GM12878 (cell line): ENCODE results near the gene KCNA1. TPM values are rescaled to one million over a fixed set of nuclear protein-coding genes. Genes with fewer than 3 reads are reported as not detected.

ENCODE experiments used
- BACH1 ChIP-seq: fragments of 450-650 bp; IDR thresholded peaks from 2 replicates; pipeline ENCODE4 v1.6.1; 2017; ENCODE audit warnings: mild to moderate bottlenecking, borderline replicate concordance
- CHD1 ChIP-seq: IDR thresholded peaks from 2 replicates; pipeline ENCODE4 v1.6.1; 2012; ENCODE audit warnings: low read depth, low read length, improper control_type of control experiment
- CHD4 ChIP-seq: fragments of 200-600 bp; sonication (generic); IDR thresholded peaks from 2 replicates; pipeline ENCODE4 v1.6.1; 2016; ENCODE audit warnings: mild to moderate bottlenecking
- FOXK2 ChIP-seq: fragments of 450-650 bp; IDR thresholded peaks from 2 replicates; pipeline ENCODE4 v1.6.1; 2017; ENCODE audit warnings: mild to moderate bottlenecking, moderate library complexity
- PAX8 ChIP-seq: fragments of 450-650 bp; IDR thresholded peaks from 2 replicates; pipeline ENCODE4 v1.6.1; 2017; ENCODE audit warnings: mild to moderate bottlenecking, moderate library complexity
- RCOR1 ChIP-seq: conservative IDR thresholded peaks from 2 replicates; pipeline ENCODE4 v1.6.1; 2012; ENCODE audit warnings: low read depth, low read length, improper control_type of control experiment
- SKIL ChIP-seq: fragments of 450-650 bp; IDR thresholded peaks from 2 replicates; pipeline ENCODE4 v1.6.1; 2017; ENCODE audit warnings: mild to moderate bottlenecking, low read depth, inconsistent platforms; ENCODE audit not compliant: poor library complexity, severe bottlenecking
- SREBF2 ChIP-seq: IDR thresholded peaks from 2 replicates; pipeline ENCODE4 v1.6.1; 2012; ENCODE audit warnings: mild to moderate bottlenecking, low read length
- YY1 ChIP-seq: IDR thresholded peaks from 2 replicates; pipeline ENCODE4 v1.6.1; 2011; ENCODE audit warnings: low read depth, mild to moderate bottlenecking, low read length
- ZNF217 ChIP-seq: fragments of 450-650 bp; IDR thresholded peaks from 2 replicates; pipeline ENCODE4 v1.6.1; 2017; ENCODE audit warnings: antibody characterized with exemption, mild to moderate bottlenecking
- ZNF384 ChIP-seq: IDR thresholded peaks from 2 replicates; pipeline ENCODE4 v1.6.1; 2012; ENCODE audit warnings: low read depth, mild to moderate bottlenecking, low read length, improper control_type of control experiment, borderline replicate concordance
- polyA plus RNA-seq, 11 experiments: library from polyadenylated mRNA; depleted of rRNA in 4 of 11; unstranded in 6 of 11; stranded (reverse) in 5 of 11; fragments of >200 nt; fragmentation: Nextera tagmentation in 4 of 11; fragmentation: Illumina TruSeq in 1 of 11; extraction: Ambion mirVana in 4 of 11; extraction: Trizol in 1 of 11; gene quantifications; 1 replicate in 1 of 11; 2 replicates in 10 of 11; pipeline versions ENCODE4 v1.2.1 to v1.2.3, GENCODE V29; 2011 to 2016; ENCODE audit warnings: inconsistent platforms in 2 of 11, missing spikeins in 2 of 11, low read depth in 1 of 11
- total RNA-seq, 4 experiments: library from RNA; depleted of rRNA in 3 of 4; stranded (reverse); fragments of >200 nt in 3 of 4; fragmentation: Illumina TruSeq in 1 of 4; extraction: Trizol in 1 of 4; gene quantifications; 2 replicates each; pipeline versions ENCODE4 v1.2.1 to v1.2.3, GENCODE V29; 2013 to 2021
- TF ChIP-seq, protein P1 (sequence below): fragments of 450-650 bp; IDR thresholded peaks from 2 replicates; pipeline ENCODE4 v1.6.1; 2018; ENCODE audit warnings: borderline replicate concordance, mild to moderate bottlenecking; ENCODE audit not compliant: partially characterized antibody
- TF ChIP-seq, protein P2 (sequence below): IDR thresholded peaks from 2 replicates; pipeline ENCODE4 v1.6.1; 2011; ENCODE audit warnings: borderline replicate concordance, low read depth, mild to moderate bottlenecking, moderate library complexity, low read length; ENCODE audit not compliant: insufficient read depth, poor library complexity, severe bottlenecking
- TF ChIP-seq, protein P3 (sequence below): fragments of 450-650 bp; IDR thresholded peaks from 2 replicates; pipeline ENCODE4 v1.6.1; 2017; ENCODE audit warnings: low read depth, mild to moderate bottlenecking, moderate library complexity

KCNA1 gene
- total and polyA plus RNA-seq, 10 of the 15 experiments (the other 5 are each of a cell fraction or from before 2014, with no cell fraction given): 0.05 to 0.77 (median 0.33) TPM

DNA sequence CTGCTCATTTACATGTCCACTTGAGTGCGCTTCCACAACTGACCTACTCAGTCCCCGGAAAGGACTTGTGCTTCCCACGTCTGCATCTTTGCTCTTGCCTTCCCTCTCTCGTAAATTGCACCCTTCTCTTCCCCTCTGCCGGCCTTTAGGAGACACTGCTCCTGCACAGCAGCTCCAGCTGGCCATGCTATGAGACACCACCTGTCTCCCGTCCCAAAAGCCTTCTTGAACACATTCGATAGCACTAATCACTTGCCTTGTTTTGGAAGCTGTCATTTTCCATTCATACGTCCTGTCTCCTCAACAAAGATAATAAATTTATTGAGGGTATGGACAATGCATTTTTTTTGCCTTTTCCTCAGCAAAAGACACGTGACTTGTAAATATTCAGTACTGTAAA lies 15.7 kb upstream of the KCNA1 start (continued):
- TF ChIP-seq, protein P1, sequence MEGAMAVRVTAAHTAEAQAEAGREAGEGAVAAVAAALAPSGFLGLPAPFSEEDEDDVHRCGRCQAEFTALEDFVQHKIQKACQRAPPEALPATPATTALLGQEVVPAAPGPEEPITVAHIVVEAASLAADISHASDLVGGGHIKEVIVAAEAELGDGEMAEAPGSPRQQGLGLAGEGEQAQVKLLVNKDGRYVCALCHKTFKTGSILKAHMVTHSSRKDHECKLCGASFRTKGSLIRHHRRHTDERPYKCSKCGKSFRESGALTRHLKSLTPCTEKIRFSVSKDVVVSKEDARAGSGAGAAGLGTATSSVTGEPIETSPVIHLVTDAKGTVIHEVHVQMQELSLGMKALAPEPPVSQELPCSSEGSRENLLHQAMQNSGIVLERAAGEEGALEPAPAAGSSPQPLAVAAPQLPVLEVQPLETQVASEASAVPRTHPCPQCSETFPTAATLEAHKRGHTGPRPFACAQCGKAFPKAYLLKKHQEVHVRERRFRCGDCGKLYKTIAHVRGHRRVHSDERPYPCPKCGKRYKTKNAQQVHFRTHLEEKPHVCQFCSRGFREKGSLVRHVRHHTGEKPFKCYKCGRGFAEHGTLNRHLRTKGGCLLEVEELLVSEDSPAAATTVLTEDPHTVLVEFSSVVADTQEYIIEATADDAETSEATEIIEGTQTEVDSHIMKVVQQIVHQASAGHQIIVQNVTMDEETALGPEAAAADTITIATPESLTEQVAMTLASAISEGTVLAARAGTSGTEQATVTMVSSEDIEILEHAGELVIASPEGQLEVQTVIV: no peak
- no peak for TF ChIP-seq CHD1
- TF ChIP-seq CHD4: no peak
- TF ChIP-seq FOXK2: no peak
- TF ChIP-seq SKIL: no peak
- TF ChIP-seq RCOR1: no peak
- TF ChIP-seq, protein P2, sequence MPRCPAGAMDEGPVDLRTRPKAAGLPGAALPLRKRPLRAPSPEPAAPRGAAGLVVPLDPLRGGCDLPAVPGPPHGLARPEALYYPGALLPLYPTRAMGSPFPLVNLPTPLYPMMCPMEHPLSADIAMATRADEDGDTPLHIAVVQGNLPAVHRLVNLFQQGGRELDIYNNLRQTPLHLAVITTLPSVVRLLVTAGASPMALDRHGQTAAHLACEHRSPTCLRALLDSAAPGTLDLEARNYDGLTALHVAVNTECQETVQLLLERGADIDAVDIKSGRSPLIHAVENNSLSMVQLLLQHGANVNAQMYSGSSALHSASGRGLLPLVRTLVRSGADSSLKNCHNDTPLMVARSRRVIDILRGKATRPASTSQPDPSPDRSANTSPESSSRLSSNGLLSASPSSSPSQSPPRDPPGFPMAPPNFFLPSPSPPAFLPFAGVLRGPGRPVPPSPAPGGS: no peak
- no peak for TF ChIP-seq BACH1
- TF ChIP-seq ZNF384: no peak
- no peak for TF ChIP-seq ZNF217
- no peak for TF ChIP-seq YY1
- no peak for TF ChIP-seq SREBF2
- TF ChIP-seq, protein P3, sequence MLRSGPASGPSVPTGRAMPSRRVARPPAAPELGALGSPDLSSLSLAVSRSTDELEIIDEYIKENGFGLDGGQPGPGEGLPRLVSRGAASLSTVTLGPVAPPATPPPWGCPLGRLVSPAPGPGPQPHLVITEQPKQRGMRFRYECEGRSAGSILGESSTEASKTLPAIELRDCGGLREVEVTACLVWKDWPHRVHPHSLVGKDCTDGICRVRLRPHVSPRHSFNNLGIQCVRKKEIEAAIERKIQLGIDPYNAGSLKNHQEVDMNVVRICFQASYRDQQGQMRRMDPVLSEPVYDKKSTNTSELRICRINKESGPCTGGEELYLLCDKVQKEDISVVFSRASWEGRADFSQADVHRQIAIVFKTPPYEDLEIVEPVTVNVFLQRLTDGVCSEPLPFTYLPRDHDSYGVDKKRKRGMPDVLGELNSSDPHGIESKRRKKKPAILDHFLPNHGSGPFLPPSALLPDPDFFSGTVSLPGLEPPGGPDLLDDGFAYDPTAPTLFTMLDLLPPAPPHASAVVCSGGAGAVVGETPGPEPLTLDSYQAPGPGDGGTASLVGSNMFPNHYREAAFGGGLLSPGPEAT: no peak
- TF ChIP-seq PAX8: no peak
